ENCODE measurements around the gene RIPK4. TPM values are rescaled to one million over a fixed set of nuclear protein-coding genes. Genes with fewer than 3 reads are reported as not detected.

The RIPK4 gene
- total and polyA plus RNA-seq, 2 of the 13 experiments (the other 11 are each of a cell fraction or from before 2014, with no cell fraction given), result 3.1 to 4.9 TPM

- TF ChIP-seq, protein P1, sequence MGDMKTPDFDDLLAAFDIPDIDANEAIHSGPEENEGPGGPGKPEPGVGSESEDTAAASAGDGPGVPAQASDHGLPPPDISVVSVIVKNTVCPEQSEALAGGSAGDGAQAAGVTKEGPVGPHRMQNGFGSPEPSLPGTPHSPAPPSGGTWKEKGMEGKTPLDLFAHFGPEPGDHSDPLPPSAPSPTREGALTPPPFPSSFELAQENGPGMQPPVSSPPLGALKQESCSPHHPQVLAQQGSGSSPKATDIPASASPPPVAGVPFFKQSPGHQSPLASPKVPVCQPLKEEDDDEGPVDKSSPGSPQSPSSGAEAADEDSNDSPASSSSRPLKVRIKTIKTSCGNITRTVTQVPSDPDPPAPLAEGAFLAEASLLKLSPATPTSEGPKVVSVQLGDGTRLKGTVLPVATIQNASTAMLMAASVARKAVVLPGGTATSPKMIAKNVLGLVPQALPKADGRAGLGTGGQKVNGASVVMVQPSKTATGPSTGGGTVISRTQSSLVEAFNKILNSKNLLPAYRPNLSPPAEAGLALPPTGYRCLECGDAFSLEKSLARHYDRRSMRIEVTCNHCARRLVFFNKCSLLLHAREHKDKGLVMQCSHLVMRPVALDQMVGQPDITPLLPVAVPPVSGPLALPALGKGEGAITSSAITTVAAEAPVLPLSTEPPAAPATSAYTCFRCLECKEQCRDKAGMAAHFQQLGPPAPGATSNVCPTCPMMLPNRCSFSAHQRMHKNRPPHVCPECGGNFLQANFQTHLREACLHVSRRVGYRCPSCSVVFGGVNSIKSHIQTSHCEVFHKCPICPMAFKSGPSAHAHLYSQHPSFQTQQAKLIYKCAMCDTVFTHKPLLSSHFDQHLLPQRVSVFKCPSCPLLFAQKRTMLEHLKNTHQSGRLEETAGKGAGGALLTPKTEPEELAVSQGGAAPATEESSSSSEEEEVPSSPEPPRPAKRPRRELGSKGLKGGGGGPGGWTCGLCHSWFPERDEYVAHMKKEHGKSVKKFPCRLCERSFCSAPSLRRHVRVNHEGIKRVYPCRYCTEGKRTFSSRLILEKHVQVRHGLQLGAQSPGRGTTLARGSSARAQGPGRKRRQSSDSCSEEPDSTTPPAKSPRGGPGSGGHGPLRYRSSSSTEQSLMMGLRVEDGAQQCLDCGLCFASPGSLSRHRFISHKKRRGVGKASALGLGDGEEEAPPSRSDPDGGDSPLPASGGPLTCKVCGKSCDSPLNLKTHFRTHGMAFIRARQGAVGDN (CRISPR knock-in tag; IDR thresholded peaks at IDR 0.05), result peak; percentile 9
- no peak for TF ChIP-seq NKX3-1 (CRISPR knock-in tag; IDR thresholded peaks at IDR 0.05)
- TF ChIP-seq SNRNP70 (IDR thresholded peaks at IDR 0.05; ENCODE audit: low read depth, low read length), result no peak
- no peak for TF ChIP-seq ESRRA (CRISPR knock-in tag; IDR thresholded peaks at IDR 0.05; ENCODE audit: low read depth)
- TF ChIP-seq SOX6 (IDR thresholded peaks at IDR 0.05), result no peak
- no peak for TF ChIP-seq SOX6 (CRISPR knock-in tag; IDR thresholded peaks at IDR 0.05)
- no peak for TF ChIP-seq CREB3 (CRISPR knock-in tag; IDR thresholded peaks at IDR 0.05)
- no peak for TF ChIP-seq ZNF598 (CRISPR knock-in tag; IDR thresholded peaks at IDR 0.05; ENCODE audit: borderline replicate concordance)
These were observed 16.8 kb downstream of the RIPK4 start (continued) for GRCh38 chr21:41750051-41750450.

GRCh38 chr21:41749286-41749685, 17.6 kb downstream of the RIPK4 start:
- 99% methylated on average over 7 of the region's 10 CpGs for WGBS (ENCODE audit: low lambda C conversion rate)
- Histone ChIP-seq H3K9me3 (ENCODE audit: low read length) (no peaks in the 10 kb centered on the region), H3K4me3 (replicated peaks in 1 of 3; ENCODE audit: insufficient read depth in 1 of 3, low read depth in 2 of 3, low read length in 3 of 3) (no peak overlapping the region), H3K27me3 (ENCODE audit: control insufficient read depth in 1 of 2, insufficient read depth in 2 of 2, low read length in 2 of 2) (no peaks in the 10 kb centered on the region), H3K9ac (ENCODE audit: insufficient read depth, low read depth, low read length) (no peak overlapping the region), H2AFZ (ENCODE audit: low read length) (no peak overlapping the region), H3K36me3 (replicated peaks in 1 of 2; ENCODE audit: control insufficient read depth in 1 of 2, insufficient read depth in 2 of 2, low read length in 2 of 2) (peaks cover 31 to 61% of the 10 kb centered on the region in 2 experiments), H4K20me1 (ENCODE audit: insufficient read depth, low read length) (peaks cover 30% of the 10 kb centered on the region; the same call in 1 of the 2 replicates), H3K4me1 (ENCODE audit: insufficient read depth, low read length) (peaks cover 45% of the 10 kb centered on the region), H3K27ac (ENCODE audit: extremely low read length, insufficient read depth, low read length) (peak overlapping the region; percentile 55), H3K4me2 (ENCODE audit: low read depth, low read length) (no peak overlapping the region), H3K79me2 (ENCODE audit: insufficient read depth, low read length) (peaks cover 10% of the 10 kb centered on the region)
- in situ Hi-C loops (cut with HindIII; ENCODE audit: extremely low pct_ligation_motif_present, low pct_unique_long_range_greater_than_20kb) (no loop called here), intact Hi-C loops (cut with micrococcal nuclease; ENCODE audit: unreplicated experiment) (no loop called here)
- ChIA-PET POLR2A (interaction anchor here (0.7 to 4.4 kb wide), 5 partner anchors 15 to 34 kb away, joined by 5 to 35 read pairs (median 19); partner anchors contain the start of gene RIPK4), CTCF (ENCODE audit: low intra/inter-chr PET ratio, low total read pairs) (no interaction called here)
- no peak for ATAC-seq
- no peak for FAIRE-seq
- DNase-seq (ENCODE audit: low spot score), result no peak
- no peak for TF ChIP-seq ZNF839 (CRISPR knock-in tag; IDR thresholded peaks at IDR 0.05; ENCODE audit: borderline replicate concordance)
- TF ChIP-seq CBX5 (CRISPR knock-in tag; IDR thresholded peaks at IDR 0.05; ENCODE audit: borderline replicate concordance), result no peak
- TF ChIP-seq TFAP4 (IDR thresholded peaks at IDR 0.05; ENCODE audit: borderline replicate concordance, low read depth), result no peak
- no peak for TF ChIP-seq ZNF597 (CRISPR knock-in tag; IDR thresholded peaks at IDR 0.05)
- TF ChIP-seq, protein P2, sequence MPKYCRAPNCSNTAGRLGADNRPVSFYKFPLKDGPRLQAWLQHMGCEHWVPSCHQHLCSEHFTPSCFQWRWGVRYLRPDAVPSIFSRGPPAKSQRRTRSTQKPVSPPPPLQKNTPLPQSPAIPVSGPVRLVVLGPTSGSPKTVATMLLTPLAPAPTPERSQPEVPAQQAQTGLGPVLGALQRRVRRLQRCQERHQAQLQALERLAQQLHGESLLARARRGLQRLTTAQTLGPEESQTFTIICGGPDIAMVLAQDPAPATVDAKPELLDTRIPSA (CRISPR knock-in tag; IDR thresholded peaks at IDR 0.05; ENCODE audit: borderline replicate concordance), result no peak
- TF ChIP-seq, protein P3, sequence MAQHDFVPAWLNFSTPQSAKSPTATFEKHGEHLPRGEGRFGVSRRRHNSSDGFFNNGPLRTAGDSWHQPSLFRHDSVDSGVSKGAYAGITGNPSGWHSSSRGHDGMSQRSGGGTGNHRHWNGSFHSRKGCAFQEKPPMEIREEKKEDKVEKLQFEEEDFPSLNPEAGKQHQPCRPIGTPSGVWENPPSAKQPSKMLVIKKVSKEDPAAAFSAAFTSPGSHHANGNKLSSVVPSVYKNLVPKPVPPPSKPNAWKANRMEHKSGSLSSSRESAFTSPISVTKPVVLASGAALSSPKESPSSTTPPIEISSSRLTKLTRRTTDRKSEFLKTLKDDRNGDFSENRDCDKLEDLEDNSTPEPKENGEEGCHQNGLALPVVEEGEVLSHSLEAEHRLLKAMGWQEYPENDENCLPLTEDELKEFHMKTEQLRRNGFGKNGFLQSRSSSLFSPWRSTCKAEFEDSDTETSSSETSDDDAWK (CRISPR knock-in tag; IDR thresholded peaks at IDR 0.05), result no peak
- no TSS peak for BruUV-seq (replicated peaks)
